HUES64 (cell line): ENCODE data around the gene BTN2A1.

Source experiments
- H3K27ac ChIP-seq: 2 replicates; pipeline ENCODE4 v1.7.0; 2013; ENCODE audit warnings: low read depth, low read length, inconsistent platforms
- H3K27me3 ChIP-seq: 2 replicates; pipeline ENCODE4 v1.6.1; 2013; ENCODE audit warnings: mild to moderate bottlenecking, low read length; ENCODE audit not compliant: insufficient read depth
- H3K36me3 ChIP-seq: 2 replicates; pipeline ENCODE4 v1.6.1; 2013; ENCODE audit warnings: mild to moderate bottlenecking, low read length; ENCODE audit not compliant: insufficient read depth
- H3K4me1 ChIP-seq: 2 replicates; pipeline ENCODE4 v1.6.1; 2013; ENCODE audit warnings: mild to moderate bottlenecking, low read length, moderate library complexity; ENCODE audit not compliant: insufficient read depth
- H3K4me3 ChIP-seq: 2 replicates; pipeline ENCODE4 v1.5.1; 2013; ENCODE audit warnings: mild to moderate bottlenecking, low read length, moderate library complexity
- H3K9ac ChIP-seq: 2 replicates; pipeline ENCODE4 v1.6.1; 2013; ENCODE audit warnings: mild to moderate bottlenecking, low read depth, low read length
- H3K9me3 ChIP-seq: 2 replicates; pipeline ENCODE4 v1.6.1; 2013; ENCODE audit warnings: low read depth, low read length; ENCODE audit not compliant: insufficient read depth
- WGBS: fragments of 150-250, 120-280 bp; methylation state at CpG from one replicate; pipeline ENCODE4 v1.1.7; 2013; ENCODE audit warnings: missing lambda C conversion rate; 5-methylcytosine and 5-hydroxymethylcytosine counted together

The BTN2A1 gene

GRCh38 chr6:26472549-26473290, 15.0 kb downstream of the BTN2A1 start:
- Histone ChIP-seq H3K27ac (no peak overlapping the region), H3K27me3 (no peaks in the 10 kb centered on the region), H3K9ac (no peak overlapping the region), H3K36me3 (peaks cover 21% of the 10 kb centered on the region), H3K9me3 (peaks cover 11% of the 10 kb centered on the region), H3K4me3 (no peak overlapping the region), H3K4me1 (peaks cover 26% of the 10 kb centered on the region)
- WGBS, result 94% methylated on average over 4 of the region's 4 CpGs

GRCh38 chr6:26473429-26473757, 15.6 kb downstream of the BTN2A1 start:
- no peaks in the 10 kb centered on the region for H3K27me3 ChIP-seq
- peaks cover 14% of the 10 kb centered on the region for H3K36me3 ChIP-seq
- no CpG with 5 or more reads among the region's 1 CpG for WGBS
- H3K4me1 ChIP-seq, result peaks cover 26% of the 10 kb centered on the region
- peaks cover 11% of the 10 kb centered on the region for H3K9me3 ChIP-seq
- H3K4me3 ChIP-seq, result no peak overlapping the region
- no peak overlapping the region for H3K27ac ChIP-seq
- H3K9ac ChIP-seq, result no peak overlapping the region

- Histone ChIP-seq H3K36me3 (peaks cover 9% of the 10 kb centered on the region), H3K9ac (peak overlapping the region; percentile 50; the same call in 1 of the 2 replicates), H3K27me3 (no peaks in the 10 kb centered on the region), H3K9me3 (peaks cover 11% of the 10 kb centered on the region), H3K27ac (peak overlapping the region; percentile 22; the same call in 1 of the 2 replicates), H3K4me1 (peaks cover 26% of the 10 kb centered on the region), H3K4me3 (peak overlapping the region; percentile 33)
- WGBS, result 81% methylated on average over 12 of the region's 12 CpGs
Observed at GRCh38 chr6:26473758-26474438, 16.1 kb downstream of the BTN2A1 start.

GRCh38 chr6:26474439-26474881, 16.7 kb downstream of the BTN2A1 start:
- Histone ChIP-seq H3K27ac (peak overlapping the region; percentile 22; the same call in 1 of the 2 replicates), H3K36me3 (peaks cover 4% of the 10 kb centered on the region; the same call in 1 of the 2 replicates), H3K4me1 (peaks cover 26% of the 10 kb centered on the region), H3K9me3 (peaks cover 11% of the 10 kb centered on the region), H3K9ac (peak overlapping the region; percentile 17; the same call in 1 of the 2 replicates), H3K27me3 (no peaks in the 10 kb centered on the region), H3K4me3 (0 out of 2 replicates have a peak overlapping the region, but pooled peaks have one; percentile 33)
- WGBS, result 89% methylated on average over 2 of the region's 2 CpGs

GRCh38 chr6:26475823-26476729, 18.3 kb downstream of the BTN2A1 start:
- no peak overlapping the region for H3K9ac ChIP-seq
- peaks cover 26% of the 10 kb centered on the region for H3K4me1 ChIP-seq
- peaks cover 15% of the 10 kb centered on the region for H3K9me3 ChIP-seq
- 49% methylated on average over 6 of the region's 7 CpGs for WGBS
- H3K36me3 ChIP-seq, result no peaks in the 10 kb centered on the region
- no peak overlapping the region for H3K4me3 ChIP-seq
- no peaks in the 10 kb centered on the region for H3K27me3 ChIP-seq
- peak overlapping the region; percentile 47; the same call in 1 of the 2 replicates for H3K27ac ChIP-seq

GRCh38 chr6:26476896-26477295, 19.1 kb downstream of the BTN2A1 start:
- H3K9ac ChIP-seq, result no peak overlapping the region
- no peaks in the 10 kb centered on the region for H3K36me3 ChIP-seq
- H3K4me1 ChIP-seq, result peaks cover 26% of the 10 kb centered on the region
- no peak overlapping the region for H3K27ac ChIP-seq
- H3K9me3 ChIP-seq, result peaks cover 15% of the 10 kb centered on the region
- 89% methylated on average over 4 of the region's 4 CpGs for WGBS
- H3K27me3 ChIP-seq, result no peaks in the 10 kb centered on the region
- no peak overlapping the region for H3K4me3 ChIP-seq

GRCh38 chr6:26477426-26477825, 19.7 kb downstream of the BTN2A1 start:
- 100% methylated on average over 1 of the region's 1 CpG for WGBS
- Histone ChIP-seq H3K27me3 (no peaks in the 10 kb centered on the region), H3K27ac (no peak overlapping the region), H3K4me1 (peaks cover 26% of the 10 kb centered on the region), H3K9ac (no peak overlapping the region), H3K36me3 (no peaks in the 10 kb centered on the region), H3K9me3 (peaks cover 11% of the 10 kb centered on the region), H3K4me3 (no peak overlapping the region)

GRCh38 chr6:26478100-26478984, 20.6 kb downstream of the BTN2A1 start:
- H3K9ac ChIP-seq, result no peak overlapping the region
- H3K27me3 ChIP-seq, result no peaks in the 10 kb centered on the region
- 87% methylated on average over 2 of the region's 2 CpGs for WGBS
- H3K4me1 ChIP-seq, result peaks cover 26% of the 10 kb centered on the region
- H3K36me3 ChIP-seq, result no peaks in the 10 kb centered on the region
- no peak overlapping the region for H3K4me3 ChIP-seq
- H3K27ac ChIP-seq, result no peak overlapping the region
- peaks cover 4% of the 10 kb centered on the region; the same call in 1 of the 2 replicates for H3K9me3 ChIP-seq

GRCh38 chr6:26478985-26479278, 21.2 kb downstream of the BTN2A1 start:
- H3K9me3 ChIP-seq, result peaks cover 4% of the 10 kb centered on the region; the same call in 1 of the 2 replicates
- no peak overlapping the region for H3K27ac ChIP-seq
- H3K27me3 ChIP-seq, result no peaks in the 10 kb centered on the region
- H3K4me3 ChIP-seq, result no peak overlapping the region
- no peaks in the 10 kb centered on the region for H3K36me3 ChIP-seq
- 85% methylated on average over 3 of the region's 3 CpGs for WGBS
- H3K9ac ChIP-seq, result no peak overlapping the region
- H3K4me1 ChIP-seq, result peaks cover 25% of the 10 kb centered on the region

- Histone ChIP-seq H3K4me1 (no peaks in the 10 kb centered on the region), H3K9me3 (peaks cover 4% of the 10 kb centered on the region; the same call in 1 of the 2 replicates), H3K27me3 (no peaks in the 10 kb centered on the region), H3K36me3 (no peaks in the 10 kb centered on the region), H3K27ac (no peak overlapping the region), H3K9ac (no peak overlapping the region), H3K4me3 (no peak overlapping the region)
- 95% methylated on average over 4 of the region's 4 CpGs for WGBS
Observed at GRCh38 chr6:26482338-26482737, 24.6 kb downstream of the BTN2A1 start.
